Gastroesophageal sphincter (tissue), 4 donors: ENCODE measurements around the gene OR5AU1. TPM values are rescaled to one million over a fixed set of nuclear protein-coding genes. Genes with fewer than 3 reads are reported as not detected.

ENCODE experiments used
- ATAC-seq: fragments of 150-250 bp; one replicate; pipeline ENCODE4 v1.9.1; 2016; ENCODE audit warnings: mild to moderate bottlenecking, moderate library complexity
- H3K27ac ChIP-seq, 4 donors: fragments of 200-600 bp; sonication (generic) in 3 of 4; 1 replicate in 3 of 4; 2 replicates in 1 of 4; pipeline ENCODE4 v1.5.1; 2016 to 2019
- H3K27me3 ChIP-seq: fragments of 200-600 bp; sonication (generic); one replicate; pipeline ENCODE4 v1.5.1; 2019
- H3K36me3 ChIP-seq, 2 donors: fragments of 200-600 bp; sonication (generic); one replicate each; pipeline ENCODE4 v1.5.1; 2019; ENCODE audit warnings: control low read depth in 1 of 2
- H3K4me1 ChIP-seq, 3 donors: fragments of 200-600 bp; sonication (generic); 1 replicate in 2 of 3; 2 replicates in 1 of 3; pipeline ENCODE4 v1.5.1; 2016 to 2019; ENCODE audit warnings: control low read depth in 2 of 3
- H3K4me3 ChIP-seq, 2 donors: fragments of 200-600 bp; sonication (generic); one replicate each; pipeline ENCODE4 v1.5.1; 2019; ENCODE audit warnings: mild to moderate bottlenecking in 1 of 2, moderate library complexity in 1 of 2
- H3K9me3 ChIP-seq, 3 donors: fragments of 200-600 bp; sonication (generic); one replicate each; pipeline ENCODE4 v1.5.1; 2017 to 2019; ENCODE audit warnings: control low read depth in 2 of 3
- CTCF ChIP-seq, 4 experiments: fragments of 200-600 bp in 2 of 4; fragments of 450-650 bp in 2 of 4; sonication (generic) in 1 of 4; IDR thresholded peaks; one replicate each; pipeline ENCODE4 v1.5.1; 2017 to 2019; ENCODE audit warnings: antibody characterized with exemption in 4 of 4, mild to moderate bottlenecking in 2 of 4, moderate library complexity in 2 of 4
- EP300 ChIP-seq: sonication (generic); formaldehyde crosslinking; IDR thresholded peaks from one replicate; pipeline ENCODE4 v1.6.1; 2017; ENCODE audit warnings: antibody characterized with exemption, mild to moderate bottlenecking
- POLR2A ChIP-seq, 2 donors: fragments of 450-650 bp; IDR thresholded peaks; one replicate each; pipeline ENCODE4 v1.6.1; 2017; ENCODE audit warnings: antibody characterized with exemption in 2 of 2, mild to moderate bottlenecking in 2 of 2, moderate library complexity in 1 of 2
- POLR2AphosphoS5 ChIP-seq: sonication (generic); formaldehyde crosslinking; IDR thresholded peaks from one replicate; pipeline ENCODE4 v1.6.1; 2017; ENCODE audit warnings: antibody characterized with exemption
- WGBS, 2 donors: methylation state at CpG; one replicate each; pipeline ENCODE4 v1.1.5; 2018; ENCODE audit warnings: low coverage in 1 of 2; 5-methylcytosine and 5-hydroxymethylcytosine counted together
- total RNA-seq, 4 donors: library from RNA; depleted of rRNA; stranded (reverse); fragments of >200 nt; gene quantifications; one replicate each; pipeline ENCODE4 v1.1.0, GENCODE V29; 2016

The OR5AU1 gene
- total RNA-seq, 4 donors from 2014 or later, result not detected

- Histone ChIP-seq H3K27ac (no peak overlapping the region), H3K4me1 (peaks cover 0 to under 1% (median 0%) of the 10 kb centered on the region in 3 donors), H3K36me3 (no peaks in the 10 kb centered on the region), H3K9me3 (peaks cover 0 to 9% (median 2%) of the 10 kb centered on the region in 3 donors), H3K27me3 (no peaks in the 10 kb centered on the region), H3K4me3 (no peak overlapping the region)
- no peak for ATAC-seq
- TF ChIP-seq POLR2A (IDR thresholded peaks at IDR 0.05) (no peak), EP300 (no peak), POLR2AphosphoS5 (no peak), CTCF (IDR thresholded peaks at IDR 0.05) (no peak)
- 89 to 93% methylated on average over 2 of the region's 2 CpGs for WGBS, 2 donors
These were observed 41.7 kb upstream of the OR5AU1 start for GRCh38 chr14:21197418-21198205.

DNA sequence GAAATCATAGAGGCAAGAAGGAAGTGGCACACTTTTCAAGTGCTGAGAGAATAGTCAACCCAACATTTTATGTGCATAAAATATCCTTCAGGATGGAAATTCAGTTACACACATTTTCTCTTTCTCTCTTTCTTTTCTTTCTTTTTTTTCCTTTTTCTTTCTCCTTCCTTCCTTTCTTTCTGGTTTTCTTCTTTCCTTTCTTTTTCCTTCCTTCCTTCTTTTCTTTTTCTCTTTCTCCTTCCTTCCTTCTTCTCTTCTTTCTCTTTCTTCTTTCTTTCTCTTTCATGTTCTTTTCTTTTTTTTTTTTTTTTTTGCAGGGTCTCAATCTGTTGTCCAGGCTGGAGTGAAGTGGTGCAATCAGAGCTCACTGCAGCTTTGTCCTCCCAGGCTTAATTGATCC is 38.7 kb upstream of the OR5AU1 start:
- Histone ChIP-seq H3K9me3 (peaks cover 0 to 9% (median 2%) of the 10 kb centered on the region in 3 donors), H3K27ac (no peak overlapping the region), H3K36me3 (no peaks in the 10 kb centered on the region), H3K27me3 (no peaks in the 10 kb centered on the region), H3K4me3 (no peak overlapping the region), H3K4me1 (peaks cover 0 to 10% (median 0%) of the 10 kb centered on the region in 3 donors)
- no peak for ATAC-seq
- TF ChIP-seq CTCF (IDR thresholded peaks at IDR 0.05) (no peak), POLR2AphosphoS5 (no peak), POLR2A (IDR thresholded peaks at IDR 0.05) (no peak), EP300 (no peak)

- H3K4me1 ChIP-seq, result peaks cover 0 to 10% (median 0%) of the 10 kb centered on the region in 3 donors
- ATAC-seq, result no peak
- H3K9me3 ChIP-seq, result peaks cover 0 to 9% (median 2%) of the 10 kb centered on the region in 3 donors
- H3K27me3 ChIP-seq, result no peaks in the 10 kb centered on the region
- no peak overlapping the region for H3K4me3 ChIP-seq
- WGBS, 2 donors, result 80% methylated on average over 2 of the region's 7 CpGs; no CpG with 5 or more reads in 1 of the 2 donors
- no peaks in the 10 kb centered on the region for H3K36me3 ChIP-seq
- H3K27ac ChIP-seq, result no peak overlapping the region
- no peak for TF ChIP-seq CTCF (IDR thresholded peaks at IDR 0.05)
These were observed 37.1 kb upstream of the OR5AU1 start for GRCh38 chr14:21192875-21193535.

- Histone ChIP-seq H3K27ac (no peak overlapping the region), H3K9me3 (peaks cover 0 to 8% (median 2%) of the 10 kb centered on the region in 3 donors), H3K4me3 (peak overlapping the region in 1 of 2 donors; percentile 45), H3K27me3 (no peaks in the 10 kb centered on the region), H3K4me1 (peaks cover 0 to 10% (median 0%) of the 10 kb centered on the region in 3 donors), H3K36me3 (no peaks in the 10 kb centered on the region)
- TF ChIP-seq CTCF (IDR thresholded peaks at IDR 0.05), result no peak
- no peak for TF ChIP-seq POLR2A (IDR thresholded peaks at IDR 0.05)
- no peak for TF ChIP-seq EP300
- no peak for TF ChIP-seq POLR2AphosphoS5
- 0% methylated on average over 1 of the region's 1 CpG; no CpG with 5 or more reads in 1 of the 2 donors for WGBS, 2 donors
- no peak for ATAC-seq
These were observed 36.6 kb upstream of the OR5AU1 start for GRCh38 chr14:21192447-21192822.
